Measurements from ENCODE around the gene ENTREP3. TPM values are rescaled to one million over a fixed set of nuclear protein-coding genes. Genes with fewer than 3 reads are reported as not detected.
"Not testable (repeated sequence)": the region's sequence is repeated elsewhere in the genome, so short reads cannot be mapped to it uniquely, and the experiment has no call there.

ENTREP3 gene
- total and polyA plus RNA-seq, 7 donors: 17.6 to 61.3 (median 21.3) TPM

DNA sequence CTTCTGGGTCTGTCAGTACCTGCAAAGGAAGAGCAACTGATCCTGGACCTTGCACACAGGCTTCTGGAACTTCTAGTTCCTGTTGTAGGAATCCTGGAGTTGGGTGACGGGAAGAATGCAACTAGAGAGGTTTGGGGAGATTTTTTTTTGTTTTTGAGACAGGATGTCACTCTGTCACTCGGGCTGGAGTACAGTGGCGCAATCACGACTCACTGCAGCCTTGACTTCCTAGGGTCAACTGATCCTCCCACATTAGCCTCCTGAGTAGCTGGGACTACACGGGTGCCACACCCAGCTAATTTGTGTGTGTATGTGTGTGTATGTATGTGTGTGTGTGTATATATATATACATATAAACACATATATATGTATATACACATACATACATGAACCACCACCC lies 18.8 kb downstream of the ENTREP3 start:
- intact Hi-C loops (cut with DNase I): no loop called here
- Histone ChIP-seq H3K4me1 (no peaks in the 10 kb centered on the region), H3K27me3 (ENCODE audit: insufficient read depth in 3 of 3, low read length in 2 of 3) (no peaks in the 10 kb centered on the region), H3K27ac (no peak overlapping the region), H3K4me3 (no peak overlapping the region), H3K9me3 (no peaks in the 10 kb centered on the region), H3K36me3 (ENCODE audit: insufficient read depth in 1 of 2, low read depth in 1 of 2) (peaks cover 3 to 24% of the 10 kb centered on the region in 2 donors)
- no peak for DNase-seq
- TF ChIP-seq, protein P1, sequence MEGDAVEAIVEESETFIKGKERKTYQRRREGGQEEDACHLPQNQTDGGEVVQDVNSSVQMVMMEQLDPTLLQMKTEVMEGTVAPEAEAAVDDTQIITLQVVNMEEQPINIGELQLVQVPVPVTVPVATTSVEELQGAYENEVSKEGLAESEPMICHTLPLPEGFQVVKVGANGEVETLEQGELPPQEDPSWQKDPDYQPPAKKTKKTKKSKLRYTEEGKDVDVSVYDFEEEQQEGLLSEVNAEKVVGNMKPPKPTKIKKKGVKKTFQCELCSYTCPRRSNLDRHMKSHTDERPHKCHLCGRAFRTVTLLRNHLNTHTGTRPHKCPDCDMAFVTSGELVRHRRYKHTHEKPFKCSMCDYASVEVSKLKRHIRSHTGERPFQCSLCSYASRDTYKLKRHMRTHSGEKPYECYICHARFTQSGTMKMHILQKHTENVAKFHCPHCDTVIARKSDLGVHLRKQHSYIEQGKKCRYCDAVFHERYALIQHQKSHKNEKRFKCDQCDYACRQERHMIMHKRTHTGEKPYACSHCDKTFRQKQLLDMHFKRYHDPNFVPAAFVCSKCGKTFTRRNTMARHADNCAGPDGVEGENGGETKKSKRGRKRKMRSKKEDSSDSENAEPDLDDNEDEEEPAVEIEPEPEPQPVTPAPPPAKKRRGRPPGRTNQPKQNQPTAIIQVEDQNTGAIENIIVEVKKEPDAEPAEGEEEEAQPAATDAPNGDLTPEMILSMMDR (IDR thresholded peaks at IDR 0.05): no peak
- 87% methylated on average over 5 of the region's 5 CpGs for WGBS, 3 donors
- ATAC-seq: no peak

DNA sequence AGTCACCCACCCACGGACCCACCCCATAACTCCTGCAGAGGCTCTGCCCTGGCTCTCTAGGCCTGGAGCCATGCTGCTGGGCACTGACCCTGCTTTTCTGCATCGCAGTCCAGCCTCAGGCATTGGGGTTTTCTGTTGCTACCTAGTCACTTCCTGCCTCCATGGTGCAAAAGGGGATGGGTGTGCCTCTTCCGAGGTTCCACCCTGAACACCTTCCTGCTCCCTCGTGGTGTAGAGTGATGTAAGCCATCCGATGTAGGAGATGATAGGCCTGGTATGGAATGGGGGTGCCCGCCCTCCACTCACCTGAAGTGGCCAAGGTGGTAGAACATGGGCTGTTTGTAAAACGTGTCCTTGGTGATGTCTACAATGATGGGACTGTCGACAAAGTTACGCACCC lies 19.9 kb downstream of the ENTREP3 start:
- DNase-seq; ATAC-seq; H3K27ac ChIP-seq; intact Hi-C loops (cut with DNase I); H3K4me3 ChIP-seq; H3K27me3 ChIP-seq (ENCODE audit: insufficient read depth in 3 of 3, low read length in 2 of 3); H3K4me1 ChIP-seq; H3K9me3 ChIP-seq: not testable (repeated sequence)
- 87 to 95% (median 91%) methylated on average over 5 to 9 of the region's 9 CpGs for WGBS, 3 donors
- H3K36me3 ChIP-seq (ENCODE audit: insufficient read depth in 1 of 2, low read depth in 1 of 2): peaks cover 3 to 24% of the 10 kb centered on the region in 2 donors

DNA sequence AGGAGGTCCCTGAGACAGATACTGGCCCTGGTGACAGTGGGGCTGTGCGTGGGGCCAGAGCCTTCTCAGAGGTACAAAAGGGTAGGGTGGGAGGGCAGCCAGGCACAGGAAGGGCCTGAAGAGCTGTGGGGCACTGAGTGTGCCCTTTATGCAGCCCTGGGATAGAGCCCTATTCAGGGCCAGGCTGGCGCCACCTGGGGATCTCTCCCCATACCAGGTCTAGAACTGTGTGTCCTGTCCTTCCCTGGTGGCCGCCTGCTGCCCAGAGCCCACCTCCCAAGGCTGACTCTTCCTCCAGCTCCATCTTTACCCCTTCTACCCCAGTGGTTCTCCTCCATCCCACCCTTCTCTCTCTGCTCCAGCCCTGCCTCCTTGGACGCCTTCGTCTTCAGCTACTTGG lies 21.8 kb downstream of the ENTREP3 start:
- H3K9me3 ChIP-seq; ATAC-seq; DNase-seq; H3K27ac ChIP-seq; intact Hi-C loops (cut with DNase I); H3K27me3 ChIP-seq (ENCODE audit: insufficient read depth in 3 of 3, low read length in 2 of 3); H3K4me1 ChIP-seq; H3K4me3 ChIP-seq: not testable (repeated sequence)
- 86 to 100% (median 87%) methylated on average over 1 of the region's 5 CpGs for WGBS, 3 donors
- peaks cover 3 to 24% of the 10 kb centered on the region in 2 donors for H3K36me3 ChIP-seq (ENCODE audit: insufficient read depth in 1 of 2, low read depth in 1 of 2)

DNA sequence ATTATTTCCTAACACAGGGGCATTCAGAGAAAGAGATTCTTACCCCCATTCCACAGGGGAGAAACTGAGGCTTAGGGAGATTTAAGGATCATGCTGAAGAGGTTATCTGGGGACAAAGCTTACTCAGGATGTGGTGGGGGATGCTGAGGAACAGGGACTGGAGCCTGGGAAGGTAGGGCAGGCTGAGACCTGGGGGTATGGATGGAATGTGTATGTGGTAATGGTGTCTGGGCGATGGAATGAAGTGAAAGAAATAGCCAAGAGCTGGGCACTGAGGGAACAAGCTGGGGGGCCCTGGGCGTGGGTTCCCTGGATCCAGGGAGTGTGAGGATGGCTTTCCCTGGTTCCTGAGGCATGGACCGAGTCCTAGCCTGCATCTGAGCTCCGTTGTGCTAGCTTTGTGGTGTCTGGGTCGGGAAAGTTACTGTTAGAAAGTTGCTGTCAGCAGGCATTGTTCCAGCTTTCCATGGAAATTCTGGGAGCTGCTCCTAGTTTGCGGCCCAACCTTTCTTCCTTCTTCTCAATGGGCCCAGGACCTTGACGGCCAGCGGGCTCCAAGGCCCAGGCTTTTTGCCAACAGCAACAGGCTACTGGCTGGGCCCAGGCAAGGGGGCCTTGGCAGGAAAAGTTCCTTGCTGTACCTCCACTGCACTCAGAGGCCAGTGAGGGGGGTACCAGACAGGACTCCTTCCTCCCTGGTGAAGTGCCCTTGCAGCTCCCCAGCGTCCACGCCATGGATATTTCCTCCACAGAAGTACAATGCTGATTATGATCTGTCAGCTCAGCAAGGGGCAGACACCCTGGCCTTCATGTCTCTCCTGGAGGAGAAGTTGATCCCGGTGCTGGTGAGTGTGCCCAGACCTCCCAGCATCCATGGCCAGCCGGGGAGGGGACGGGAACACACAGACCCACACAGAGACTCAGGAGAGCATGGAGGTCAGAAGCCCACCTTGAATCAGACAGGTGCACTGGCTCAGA lies 23.0 kb downstream of the ENTREP3 start:
- DNase-seq; ATAC-seq; H3K9me3 ChIP-seq; H3K4me3 ChIP-seq; H3K27me3 ChIP-seq (ENCODE audit: insufficient read depth in 3 of 3, low read length in 2 of 3); intact Hi-C loops (cut with DNase I); H3K4me1 ChIP-seq: not testable (repeated sequence)
- 45 to 54% (median 49%) methylated on average over 12 to 13 of the region's 13 CpGs for WGBS, 3 donors
- Histone ChIP-seq H3K27ac (peak overlapping the region; percentile 1), H3K36me3 (ENCODE audit: insufficient read depth in 1 of 2, low read depth in 1 of 2) (peaks cover 3 to 18% of the 10 kb centered on the region in 2 donors)

DNA sequence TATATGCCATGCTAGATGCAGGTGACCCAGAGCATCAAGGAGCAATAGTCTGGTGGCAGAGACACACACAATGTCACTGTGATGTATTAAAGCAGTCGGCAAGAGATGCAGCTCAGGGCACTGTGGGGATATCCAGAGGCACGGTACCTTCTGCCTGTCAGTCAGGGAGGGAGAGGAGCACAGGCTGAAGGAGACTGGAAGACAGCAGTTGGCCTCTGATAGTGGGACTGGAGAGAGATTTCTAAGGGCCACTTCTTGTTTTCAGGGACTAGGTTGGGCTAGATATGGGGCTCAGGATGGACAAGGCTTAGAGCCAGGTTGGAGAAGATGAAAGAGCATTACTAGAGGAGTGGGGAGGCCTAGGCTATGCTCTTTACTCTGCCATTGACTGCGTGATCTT lies 24.0 kb downstream of the ENTREP3 start:
- H3K9me3 ChIP-seq; H3K36me3 ChIP-seq (ENCODE audit: insufficient read depth in 1 of 2, low read depth in 1 of 2); H3K4me3 ChIP-seq; H3K27ac ChIP-seq; intact Hi-C loops (cut with DNase I); H3K4me1 ChIP-seq; DNase-seq; ATAC-seq; H3K27me3 ChIP-seq (ENCODE audit: insufficient read depth in 3 of 3, low read length in 2 of 3): not testable (repeated sequence)
- 68 to 71% (median 69%) methylated on average over 3 of the region's 3 CpGs for WGBS, 3 donors

DNA sequence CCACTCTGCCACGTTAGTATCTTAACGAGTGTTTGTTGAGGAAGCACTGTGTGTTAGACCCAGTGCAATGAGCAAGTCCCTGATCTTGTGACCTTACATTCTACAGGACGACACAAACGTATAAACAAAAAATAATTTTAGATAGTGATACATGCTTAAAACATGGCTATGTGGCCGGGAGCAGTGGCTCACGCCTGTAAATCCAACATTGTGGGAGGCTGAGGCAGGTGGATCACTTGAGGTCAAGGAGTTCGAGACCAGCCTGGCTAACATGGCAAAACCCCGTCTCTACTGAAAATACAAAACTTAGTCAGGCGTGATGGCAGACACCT lies 27.2 kb downstream of the ENTREP3 start:
- Histone ChIP-seq H3K4me1 (no peaks in the 10 kb centered on the region), H3K36me3 (ENCODE audit: insufficient read depth in 1 of 2, low read depth in 1 of 2) (no peaks in the 10 kb centered on the region), H3K27ac (peak overlapping the region; percentile 84), H3K4me3 (peak overlapping the region; percentile 79), H3K9me3 (no peaks in the 10 kb centered on the region), H3K27me3 (ENCODE audit: insufficient read depth in 3 of 3, low read length in 2 of 3) (no peaks in the 10 kb centered on the region)
- ATAC-seq (peak; percentile 1 to 16 (median 6)), DNase-seq (no peak)
- WGBS, 3 donors: 45 to 58% (median 47%) methylated on average over 9 of the region's 9 CpGs
- TF ChIP-seq, protein P1 (IDR thresholded peaks at IDR 0.05): no peak
- intact Hi-C loops (cut with DNase I): loop anchor here (5.0 kb wide), 1 partner anchor 51 kb away; no protein-coding TSS in a partner anchor

Measured in psoas muscle (tissue), 8 donors.